WERI-Rb-1 (cell line): Measurements from ENCODE around the gene CHRNA4.

Experiments used
- DNase-seq: peaks from one replicate; pipeline ENCODE4 v3.0.0-alpha.2; 2020
- H3K27ac ChIP-seq: fragments of 250-450 bp; sonication (Bioruptor Pico); 2 replicates; pipeline ENCODE4 v1.5.1; 2020; ENCODE audit warnings: mild to moderate bottlenecking, moderate library complexity
- H3K27me3 ChIP-seq: fragments of 250-450 bp; sonication (Bioruptor Pico); 2 replicates; pipeline ENCODE4 v1.5.1; 2021; ENCODE audit warnings: mild to moderate bottlenecking, low read depth, moderate library complexity; ENCODE audit not compliant: insufficient read depth, severe bottlenecking
- H3K36me3 ChIP-seq: fragments of 250-450 bp; sonication (Bioruptor Pico); 2 replicates; pipeline ENCODE4 v1.5.1; 2020; ENCODE audit warnings: mild to moderate bottlenecking, moderate library complexity
- H3K4me3 ChIP-seq: 2 replicates; pipeline ENCODE4 v1.5.1; 2011; ENCODE audit warnings: low read depth, mild to moderate bottlenecking, control low read depth, low read length
- H3K9me3 ChIP-seq: fragments of 250-450 bp; sonication (Bioruptor Pico); 2 replicates; pipeline ENCODE4 v1.5.1; 2021; ENCODE audit warnings: mild to moderate bottlenecking, moderate library complexity; ENCODE audit not compliant: severe bottlenecking
- CTCF ChIP-seq: IDR thresholded peaks from 2 replicates; pipeline ENCODE4 v1.5.1; 2011; ENCODE audit warnings: low read depth, mild to moderate bottlenecking, control low read depth, inconsistent platforms, low read length

Gene CHRNA4

GRCh38 chr20:63406617-63407245 is 45.6 kb upstream of the CHRNA4 start:
- H3K4me3 ChIP-seq: no peak overlapping the region
- DNase-seq: no peak
- no peaks in the 10 kb centered on the region for H3K9me3 ChIP-seq
- TF ChIP-seq CTCF: no peak
- H3K27ac ChIP-seq: no peak overlapping the region
- H3K36me3 ChIP-seq: peaks cover 4% of the 10 kb centered on the region
- H3K27me3 ChIP-seq: no peaks in the 10 kb centered on the region

DNA sequence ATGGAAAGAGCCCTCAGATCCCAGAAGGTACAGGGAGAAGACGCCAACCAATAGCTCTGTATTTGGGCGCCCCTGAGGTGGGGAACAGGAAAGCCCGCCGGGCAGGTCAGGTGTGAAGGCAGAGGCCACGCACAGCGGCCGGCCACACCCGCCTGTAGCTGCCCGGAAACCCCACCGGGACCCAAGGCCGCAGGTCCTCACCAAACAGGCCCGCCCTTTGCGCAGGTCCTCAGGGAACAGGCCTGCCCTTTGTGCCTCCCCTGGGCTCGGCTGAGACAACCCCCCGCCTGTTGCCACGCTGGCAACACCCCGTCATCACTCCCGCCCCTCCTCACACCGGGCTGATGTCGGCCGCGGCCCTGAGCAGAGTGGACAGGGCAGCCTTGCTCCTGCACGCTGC is 44.9 kb upstream of the CHRNA4 start:
- Histone ChIP-seq H3K4me3 (no peak overlapping the region), H3K27me3 (no peaks in the 10 kb centered on the region), H3K36me3 (peaks cover 2% of the 10 kb centered on the region; the same call in 1 of the 2 replicates), H3K27ac (no peak overlapping the region), H3K9me3 (no peaks in the 10 kb centered on the region)
- no peak for DNase-seq
- TF ChIP-seq CTCF: no peak

DNA sequence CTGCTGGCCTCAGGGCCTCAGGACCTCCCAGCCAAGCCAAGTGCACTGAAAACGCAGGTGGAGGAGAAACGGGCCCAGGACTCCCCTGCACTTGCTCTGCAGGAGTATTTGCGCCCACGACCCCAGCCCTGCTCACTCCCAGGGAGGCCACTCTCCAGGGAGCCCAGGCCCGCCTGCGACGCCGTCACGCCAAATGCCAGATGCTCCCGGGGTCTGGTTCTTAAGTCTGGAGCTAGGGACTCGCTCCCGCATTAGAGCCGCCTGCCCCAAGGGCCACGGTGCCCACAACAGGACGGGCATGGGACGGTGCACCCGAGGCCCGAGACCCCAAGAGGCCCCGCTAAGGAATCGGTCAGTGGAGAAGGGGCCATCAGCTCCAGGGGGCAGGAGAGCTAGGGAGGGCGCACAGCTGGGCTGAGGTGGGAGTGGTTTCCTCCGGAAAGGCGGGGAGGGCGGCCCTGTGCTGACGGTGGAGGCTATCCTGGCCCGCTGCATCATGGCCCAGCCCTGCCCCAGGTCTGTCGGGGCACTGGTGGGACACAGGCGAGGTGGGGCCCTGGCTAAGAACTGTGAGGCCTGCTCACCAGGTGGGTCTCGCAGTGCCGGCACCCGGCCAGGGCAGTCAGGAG is 44.1 kb upstream of the CHRNA4 start:
- TF ChIP-seq CTCF: no peak
- no peak for DNase-seq
- no peaks in the 10 kb centered on the region for H3K36me3 ChIP-seq
- H3K4me3 ChIP-seq: no peak overlapping the region
- no peaks in the 10 kb centered on the region for H3K9me3 ChIP-seq
- no peaks in the 10 kb centered on the region for H3K27me3 ChIP-seq
- no peak overlapping the region for H3K27ac ChIP-seq

GRCh38 chr20:63404129-63405085 is 43.3 kb upstream of the CHRNA4 start:
- Histone ChIP-seq H3K9me3 (no peaks in the 10 kb centered on the region), H3K27ac (no peak overlapping the region), H3K36me3 (no peaks in the 10 kb centered on the region), H3K4me3 (no peak overlapping the region), H3K27me3 (no peaks in the 10 kb centered on the region)
- DNase-seq: no peak
- TF ChIP-seq CTCF: no peak

- TF ChIP-seq CTCF: no peak
- no peak overlapping the region for H3K4me3 ChIP-seq
- H3K9me3 ChIP-seq: no peaks in the 10 kb centered on the region
- no peaks in the 10 kb centered on the region for H3K27me3 ChIP-seq
- H3K27ac ChIP-seq: no peak overlapping the region
- DNase-seq: no peak
- H3K36me3 ChIP-seq: no peaks in the 10 kb centered on the region
Observed at GRCh38 chr20:63403403-63404105, 42.4 kb upstream of the CHRNA4 start.
